Fibroblast of skin of scalp (primary cell): ENCODE data around the gene COL11A2.

ENCODE experiments used
- DNase-seq: peaks from one replicate; pipeline ENCODE4 v3.0.0-alpha.2; 2013

COL11A2 gene

DNA sequence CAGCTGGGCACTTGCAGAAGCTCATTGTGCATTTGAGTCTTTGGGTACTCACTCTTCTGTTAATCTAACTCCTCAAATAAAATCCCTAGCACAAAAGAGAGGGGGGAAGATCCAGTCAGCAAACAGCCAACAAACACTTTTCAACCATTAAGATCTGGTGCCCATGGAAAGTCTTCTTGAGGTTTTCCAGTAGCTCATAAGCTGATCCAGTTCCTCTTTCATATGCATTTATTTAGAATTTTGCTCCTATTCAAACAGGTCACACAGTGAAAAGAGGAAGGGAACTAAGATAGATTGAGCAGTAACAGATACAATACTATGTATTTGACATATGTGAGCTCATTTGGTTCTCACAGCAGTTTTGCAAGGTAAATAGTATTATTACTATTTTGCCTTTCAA lies 77.9 kb downstream of the COL11A2 start:
- DNase-seq: no peak

DNA sequence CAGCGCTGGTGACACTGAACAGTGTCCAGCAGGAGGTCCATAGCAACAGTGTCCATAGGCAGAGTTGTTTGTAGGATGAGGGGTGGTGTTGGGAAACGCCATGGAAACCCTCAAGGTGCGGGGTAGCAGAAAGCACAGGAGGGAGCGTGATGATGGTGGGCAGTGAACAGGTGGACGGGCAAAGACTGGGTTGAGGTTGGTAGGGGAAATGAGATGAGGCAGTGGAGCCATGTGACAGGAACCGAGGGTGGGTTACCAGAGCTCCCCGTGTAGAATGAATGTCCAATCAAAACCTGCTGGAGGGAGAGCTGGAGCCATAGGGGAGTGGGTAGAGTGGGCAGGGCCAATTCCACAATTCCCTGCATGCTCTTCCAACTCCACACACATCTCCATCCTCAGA lies 78.5 kb downstream of the COL11A2 start:
- DNase-seq: no peak
